ENCODE results near the gene KIF25.
"Not testable (repeated sequence)": the region's sequence is repeated elsewhere in the genome, so short reads cannot be mapped to it uniquely, and the experiment has no call there.

KIF25 gene

DNA sequence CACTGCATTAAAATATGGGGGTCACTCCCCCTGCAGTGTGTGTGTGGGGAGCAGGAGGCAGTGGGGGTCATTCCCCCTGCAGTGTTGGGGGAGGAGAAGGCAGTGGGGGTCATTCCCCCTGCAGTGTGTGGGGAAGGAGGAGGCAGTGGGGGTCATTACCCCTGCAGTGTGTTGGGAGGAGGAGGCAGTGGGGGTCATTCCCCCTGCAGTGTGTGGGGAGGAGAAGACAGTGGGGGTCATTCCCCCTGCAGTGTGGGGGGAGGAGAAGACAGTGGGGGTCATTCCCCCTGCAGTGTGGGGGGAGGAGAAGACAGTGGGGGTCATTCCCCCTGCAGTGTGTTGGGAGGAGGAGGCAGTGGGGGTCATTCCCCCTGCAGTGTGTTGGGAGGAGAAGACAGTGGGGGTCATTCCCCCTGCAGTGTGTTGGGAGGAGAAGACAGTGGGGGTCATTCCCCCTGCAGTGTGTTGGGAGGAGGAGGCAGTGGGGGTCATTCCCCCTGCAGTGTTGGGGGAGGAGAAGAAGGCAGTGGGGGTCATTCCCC lies 21.3 kb upstream of the KIF25 start:
- DNase-seq = not testable (repeated sequence)

DNA sequence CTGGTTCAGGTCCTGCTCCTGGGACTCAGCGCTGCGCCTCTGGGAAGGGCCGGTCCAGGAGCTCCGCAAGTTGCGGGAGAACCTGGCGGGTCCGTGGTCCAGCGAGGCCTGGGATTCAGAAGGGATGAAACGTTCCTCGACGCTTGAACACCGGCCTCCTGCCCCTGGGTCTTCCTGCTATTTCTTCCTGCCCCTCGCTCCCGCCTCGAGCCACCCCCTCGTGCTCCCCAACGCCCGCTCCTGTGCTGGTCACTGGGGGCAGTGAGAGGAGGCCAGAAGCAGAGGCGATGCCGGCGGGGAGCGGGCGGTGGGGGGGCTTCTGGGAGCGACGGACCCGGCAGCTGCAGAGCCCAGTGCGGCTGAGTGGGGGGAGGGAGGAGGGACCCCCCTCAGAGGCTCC lies 20.8 kb upstream of the KIF25 start:
- no peak for DNase-seq

DNA sequence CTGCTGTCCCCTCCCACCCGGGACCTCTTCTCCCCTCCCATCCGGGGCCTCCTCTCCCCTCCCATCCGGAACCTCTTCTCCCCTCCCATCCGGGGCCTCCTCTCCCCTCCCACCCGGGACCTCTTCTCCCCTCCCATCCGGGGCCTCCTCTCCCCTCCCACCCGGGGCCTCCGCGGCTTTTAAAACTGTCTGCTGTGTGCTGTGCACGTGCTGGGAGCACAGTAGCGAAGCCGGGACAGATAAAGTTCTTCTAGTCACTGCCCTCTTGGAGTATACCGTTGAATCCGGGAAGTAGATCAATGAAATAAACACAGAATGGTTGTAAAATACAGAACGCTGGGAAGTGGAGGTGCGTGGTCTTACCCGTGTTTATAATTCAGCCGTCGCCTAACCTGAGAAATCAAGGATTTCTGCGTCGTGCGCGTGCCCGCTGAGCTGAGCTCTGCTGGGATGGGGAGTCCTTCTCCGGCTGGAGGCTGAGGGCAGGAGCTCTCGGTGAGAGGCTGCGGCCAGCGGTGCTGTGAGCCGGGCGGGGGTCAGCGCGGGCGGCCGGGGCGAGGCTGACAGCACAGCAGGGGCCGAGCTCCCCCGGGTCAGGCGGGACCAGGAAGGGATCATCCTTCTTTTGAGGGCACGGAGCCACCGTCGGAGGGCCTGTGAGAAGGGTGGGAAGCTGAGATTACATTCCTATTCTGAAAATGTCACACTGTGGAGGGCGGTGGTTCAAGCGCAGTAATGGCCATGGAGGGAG lies 19.6 kb upstream of the KIF25 start:
- no peak for DNase-seq

DNA sequence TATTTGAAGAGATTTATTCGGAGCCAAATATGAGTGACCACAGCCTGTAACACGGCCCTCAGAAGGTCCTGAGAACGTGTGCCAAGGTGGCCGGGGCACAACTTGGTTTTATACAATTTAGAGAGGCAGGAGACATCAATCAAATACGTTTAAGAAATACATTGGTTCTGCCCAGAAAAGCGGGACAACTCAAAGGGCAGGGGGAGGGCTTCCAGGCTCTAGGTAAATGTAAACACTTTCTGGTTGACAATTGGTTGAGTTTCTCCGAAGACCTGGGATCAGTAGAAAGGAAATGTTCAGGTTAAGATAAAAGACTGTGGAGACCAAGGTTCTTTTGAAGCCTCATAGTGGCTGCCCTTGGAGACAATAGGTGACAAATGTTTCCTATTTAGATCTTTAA lies 18.9 kb upstream of the KIF25 start:
- DNase-seq = no peak

DNA sequence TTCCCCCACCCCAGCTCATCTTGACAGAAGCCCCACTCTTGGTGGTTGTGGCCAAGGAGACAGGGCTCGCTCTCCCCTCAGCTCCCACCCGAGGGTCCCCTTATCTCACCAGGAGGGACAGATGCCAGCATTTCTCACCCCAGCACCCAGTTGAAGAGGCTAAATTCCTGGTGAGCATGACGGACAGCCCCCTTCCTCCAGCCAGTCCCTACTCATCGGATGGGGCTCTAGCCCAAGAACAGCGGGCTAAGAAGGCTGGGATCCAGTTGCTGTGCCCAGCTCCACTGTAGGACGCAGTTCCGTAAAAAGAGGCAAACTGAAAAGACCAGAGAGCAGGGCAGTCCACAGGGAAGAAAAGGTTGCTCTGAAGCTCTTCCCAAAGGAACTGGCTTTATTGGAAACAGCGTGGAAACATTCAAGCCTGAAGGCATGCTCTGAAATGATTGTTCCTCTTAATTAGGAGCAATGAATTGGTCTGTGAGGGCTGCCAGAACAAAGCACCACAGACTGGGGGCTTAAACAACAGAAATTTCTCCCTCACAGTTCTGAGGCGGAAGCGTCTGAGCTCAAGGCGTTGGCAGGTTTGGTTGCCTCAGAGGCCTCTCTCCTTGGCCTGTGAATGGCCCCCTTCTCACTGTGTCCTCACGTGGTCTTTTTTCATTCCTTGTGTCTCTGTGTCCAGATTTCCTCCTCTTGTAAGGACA lies 17.9 kb upstream of the KIF25 start:
- DNase-seq = no peak

DNA sequence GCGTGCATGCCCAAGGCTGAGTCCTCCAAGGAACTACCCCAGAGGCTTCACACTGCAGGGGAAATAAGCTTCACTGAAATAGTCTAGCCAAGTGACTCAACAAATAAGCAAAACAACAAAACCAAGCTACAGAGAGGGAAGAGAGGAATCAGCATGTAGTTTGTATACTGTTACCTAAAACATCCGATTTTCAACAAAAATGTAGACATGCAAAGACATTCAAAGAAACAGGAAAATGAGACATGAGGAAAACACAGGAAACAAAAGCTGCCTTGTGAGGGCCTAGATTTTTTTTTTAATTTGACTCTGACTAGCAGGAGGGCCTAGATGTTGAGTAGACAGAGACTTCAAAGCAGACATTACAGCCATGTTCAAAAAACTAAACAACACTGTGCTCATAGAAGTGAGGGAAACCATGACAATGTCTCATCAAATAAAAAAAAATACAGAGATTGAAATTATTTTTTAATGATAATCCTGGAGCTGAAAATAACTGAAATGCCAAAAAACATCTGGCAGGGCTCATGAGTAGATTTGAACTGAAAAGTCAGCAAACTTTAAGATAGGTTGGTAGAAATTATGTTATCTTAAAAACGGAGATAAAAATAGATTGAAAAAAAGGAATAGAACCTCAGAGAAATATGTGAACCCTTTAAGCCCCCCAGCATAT lies 16.4 kb upstream of the KIF25 start:
- no peak for DNase-seq

DNA sequence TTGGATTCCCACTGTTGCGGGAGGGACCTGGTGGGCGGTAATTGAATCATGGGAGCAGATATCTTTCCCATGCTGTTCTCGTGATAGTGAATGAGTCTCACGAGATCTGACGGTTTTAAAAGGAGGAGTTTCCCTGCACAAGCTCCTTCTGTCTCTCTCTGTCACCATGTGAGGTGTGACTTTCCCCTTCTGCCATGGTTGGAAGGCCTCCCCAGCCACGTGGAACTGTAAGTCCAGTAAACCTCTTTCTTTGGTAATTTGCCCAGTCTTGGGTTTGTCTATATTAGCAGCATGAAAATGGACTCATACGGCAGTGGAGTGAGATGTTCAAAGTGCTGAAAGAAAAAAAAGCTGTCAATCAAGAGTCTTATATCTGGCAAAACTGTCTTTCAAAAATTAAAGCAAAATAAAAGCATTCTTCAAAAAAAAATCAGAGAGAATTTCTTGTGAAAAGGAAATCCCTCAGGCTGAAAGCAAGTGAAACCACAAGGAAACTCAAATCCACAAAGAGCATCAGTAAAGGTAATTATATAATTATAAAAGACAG lies 15.5 kb upstream of the KIF25 start:
- DNase-seq = no peak

DNA sequence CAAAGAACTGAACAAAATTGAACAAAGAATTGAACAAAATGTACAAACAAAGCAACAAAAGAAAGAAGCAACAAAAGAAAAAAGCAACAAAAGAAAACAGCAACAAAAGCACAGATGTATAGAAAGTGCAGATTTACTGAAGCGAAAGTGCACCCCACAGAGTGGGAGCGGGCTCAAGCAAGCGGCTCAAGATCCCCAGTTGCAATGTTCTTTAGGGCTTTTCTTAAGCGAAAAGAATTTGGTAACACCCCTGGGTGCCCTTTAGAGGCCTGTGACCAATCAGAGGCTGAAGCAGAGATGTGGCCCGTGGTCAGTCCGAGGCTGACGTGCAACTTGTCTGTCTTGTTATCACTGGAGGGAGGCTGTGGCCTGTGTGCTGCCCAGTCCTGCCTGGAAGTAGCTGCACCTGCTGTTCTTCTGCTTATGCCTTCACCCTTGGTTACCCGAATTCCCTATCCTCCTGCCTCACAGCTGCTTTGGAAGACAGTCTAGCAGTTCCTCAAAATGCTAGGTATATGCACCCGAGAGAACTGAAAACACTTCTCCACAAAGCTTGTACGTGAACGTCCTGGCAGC lies 13.2 kb upstream of the KIF25 start:
- DNase-seq = no peak

DNA sequence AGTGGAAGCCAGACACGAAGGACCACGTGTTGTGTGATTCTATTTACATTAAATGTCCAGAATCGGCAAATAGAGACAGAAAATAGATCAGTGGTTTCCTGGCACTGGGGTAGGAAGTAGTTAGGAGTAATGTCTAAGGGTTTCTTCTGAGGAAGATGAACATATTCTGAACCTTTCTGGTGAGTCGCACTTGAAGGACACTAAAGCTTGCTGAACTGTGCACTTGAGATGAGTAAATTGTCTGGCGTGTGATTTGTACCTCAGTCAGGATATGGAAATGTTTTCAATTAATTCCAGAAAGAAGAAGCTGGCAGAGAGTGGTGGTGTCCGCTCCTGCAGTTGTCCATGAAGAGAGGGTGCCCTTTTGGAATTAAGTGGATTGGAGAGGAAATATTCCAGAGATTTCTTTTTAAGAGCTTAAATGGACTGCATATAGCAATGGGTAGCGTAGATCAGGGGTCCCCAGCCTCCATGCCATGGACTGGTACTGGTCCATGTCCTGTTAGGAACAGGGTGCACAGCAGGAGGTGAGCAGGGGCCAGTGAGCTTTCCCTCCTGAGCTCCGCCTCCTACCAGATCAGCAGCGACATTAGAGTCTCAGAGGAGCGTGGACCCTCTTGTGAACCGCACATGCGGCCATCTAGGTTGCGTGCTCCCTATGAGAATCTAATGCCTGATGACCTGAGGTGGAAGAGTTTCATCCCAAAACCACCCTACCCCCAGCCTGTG lies 12.4 kb upstream of the KIF25 start:
- no peak for DNase-seq

DNA sequence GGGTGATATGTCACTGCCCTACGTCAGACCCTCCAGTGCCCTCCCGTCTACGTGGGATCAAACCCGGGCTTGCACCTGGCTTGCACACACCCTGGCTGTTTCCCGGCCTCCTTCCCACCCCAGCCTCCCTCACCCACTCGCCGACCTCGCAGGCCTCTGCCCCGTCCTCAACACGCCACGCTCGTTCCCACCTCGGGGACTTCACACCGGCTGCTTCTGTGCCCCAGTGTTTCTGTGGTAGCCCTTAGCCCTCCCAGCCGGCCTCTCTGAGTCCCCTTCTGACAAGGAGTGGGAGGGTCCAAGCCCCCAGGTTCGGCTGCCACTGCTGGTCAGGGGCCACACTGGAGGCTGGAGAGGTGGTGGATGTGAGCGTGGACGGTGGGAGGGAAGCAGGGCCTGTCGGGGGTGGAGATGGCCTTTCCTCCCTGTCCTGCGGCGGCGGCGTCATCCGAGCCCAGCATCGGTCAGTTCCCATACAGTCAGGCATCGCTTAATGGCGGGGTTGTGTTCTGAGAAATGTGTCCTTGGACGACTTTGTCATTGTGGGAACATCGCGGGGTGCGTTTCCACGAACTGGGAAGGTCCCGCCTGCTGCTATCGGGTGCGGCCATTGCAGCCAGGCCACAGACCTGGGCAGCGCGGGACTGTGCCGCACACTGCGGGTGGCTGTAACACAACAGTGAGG lies 11.4 kb upstream of the KIF25 start:
- DNase-seq = no peak

DNA sequence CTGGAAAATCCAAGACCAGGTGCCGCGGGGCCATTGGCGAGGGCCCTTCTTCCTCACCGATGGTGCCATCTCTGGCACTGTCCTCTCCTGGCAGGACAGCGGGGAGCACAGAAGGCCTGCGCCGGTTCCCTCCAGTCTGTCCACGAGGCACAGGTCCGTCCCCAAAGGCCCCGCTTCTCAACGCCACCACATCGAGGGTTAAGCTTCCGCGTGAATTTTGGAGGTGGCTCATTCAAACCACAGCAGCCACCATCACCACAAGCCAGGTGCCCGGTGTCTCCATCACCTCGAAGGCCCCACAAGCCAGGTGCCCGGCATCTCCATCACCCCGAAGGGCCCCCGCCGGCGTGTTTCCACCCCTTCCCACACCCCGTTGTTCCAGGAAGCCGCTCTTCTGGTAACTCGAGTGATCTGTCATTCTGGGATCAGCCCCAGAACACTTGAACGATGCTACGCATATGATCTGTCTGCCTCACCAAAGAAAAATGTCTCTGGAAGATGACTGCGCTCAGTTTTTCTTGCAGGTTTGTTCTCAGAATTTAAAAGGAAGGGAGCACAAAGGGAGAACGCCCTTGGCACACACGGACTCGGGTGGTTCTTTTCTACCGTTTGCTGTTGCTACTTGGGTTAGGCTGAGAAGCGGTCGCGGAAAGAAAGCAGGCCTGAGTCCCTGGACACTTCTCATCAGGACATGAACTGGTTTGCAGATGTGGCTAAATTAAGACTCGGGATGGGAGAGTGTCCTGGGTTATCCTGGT lies 9.9 kb upstream of the KIF25 start:
- no peak for DNase-seq

DNA sequence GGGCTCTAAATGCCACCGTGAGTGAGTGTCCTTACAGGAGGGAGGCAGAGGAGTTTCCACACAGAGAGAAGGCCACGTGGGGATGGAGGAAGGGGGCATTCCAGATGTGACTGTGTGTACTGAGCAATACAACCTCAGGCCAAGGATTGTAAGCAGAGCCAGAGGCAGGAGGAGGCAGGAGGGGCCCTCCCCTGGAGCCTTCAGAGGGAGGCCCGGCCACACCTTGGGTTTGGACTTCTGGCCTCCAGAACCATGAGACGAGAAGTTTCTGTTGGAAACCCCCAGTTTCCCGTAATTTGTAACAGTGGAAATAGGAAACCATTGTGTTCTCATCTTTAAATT lies 9.3 kb upstream of the KIF25 start:
- DNase-seq = no peak

DNA sequence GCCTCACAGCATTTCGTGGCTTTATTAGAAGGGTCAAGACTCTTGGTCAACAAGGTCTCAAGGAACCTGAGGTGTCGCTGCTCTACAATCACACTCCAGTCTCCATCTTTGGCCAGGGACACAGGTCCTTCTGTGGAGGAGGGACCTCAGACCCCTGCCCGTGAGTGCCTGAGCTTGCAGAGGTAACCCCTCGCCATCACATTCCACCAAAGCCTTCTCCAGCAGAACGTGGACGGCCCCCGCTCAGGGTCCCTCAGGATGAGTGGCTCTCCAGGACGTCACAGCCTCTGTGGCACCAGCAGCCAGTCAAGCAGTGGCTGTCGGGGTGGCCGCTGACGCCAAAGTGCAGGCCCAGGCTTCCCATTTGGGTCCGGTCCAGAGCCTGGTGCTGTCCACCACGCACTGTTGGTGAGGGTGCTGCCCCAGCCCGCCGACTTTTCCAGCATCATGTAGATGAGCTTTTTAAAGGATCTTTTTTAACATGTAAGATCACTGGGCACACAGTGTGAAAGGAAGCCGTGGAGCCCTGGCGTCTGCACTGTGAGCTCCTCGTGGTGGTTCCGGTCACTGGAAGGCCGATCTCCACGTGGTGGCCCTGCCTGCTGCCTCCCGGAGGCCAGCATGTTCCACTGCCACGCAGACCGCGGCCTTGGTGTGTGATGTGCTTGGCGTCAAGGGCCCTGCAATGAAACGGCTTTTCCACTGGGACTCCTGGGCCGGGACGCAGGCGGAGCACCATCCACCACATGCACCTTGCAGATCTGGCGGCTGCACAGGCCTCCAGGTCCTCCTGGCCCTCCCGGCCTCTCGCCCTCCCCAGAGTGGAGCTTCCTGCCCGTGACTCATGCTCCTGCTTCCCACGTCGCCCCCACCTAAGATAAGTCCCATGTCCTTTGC lies 8.3 kb upstream of the KIF25 start:
- no peak for DNase-seq

DNA sequence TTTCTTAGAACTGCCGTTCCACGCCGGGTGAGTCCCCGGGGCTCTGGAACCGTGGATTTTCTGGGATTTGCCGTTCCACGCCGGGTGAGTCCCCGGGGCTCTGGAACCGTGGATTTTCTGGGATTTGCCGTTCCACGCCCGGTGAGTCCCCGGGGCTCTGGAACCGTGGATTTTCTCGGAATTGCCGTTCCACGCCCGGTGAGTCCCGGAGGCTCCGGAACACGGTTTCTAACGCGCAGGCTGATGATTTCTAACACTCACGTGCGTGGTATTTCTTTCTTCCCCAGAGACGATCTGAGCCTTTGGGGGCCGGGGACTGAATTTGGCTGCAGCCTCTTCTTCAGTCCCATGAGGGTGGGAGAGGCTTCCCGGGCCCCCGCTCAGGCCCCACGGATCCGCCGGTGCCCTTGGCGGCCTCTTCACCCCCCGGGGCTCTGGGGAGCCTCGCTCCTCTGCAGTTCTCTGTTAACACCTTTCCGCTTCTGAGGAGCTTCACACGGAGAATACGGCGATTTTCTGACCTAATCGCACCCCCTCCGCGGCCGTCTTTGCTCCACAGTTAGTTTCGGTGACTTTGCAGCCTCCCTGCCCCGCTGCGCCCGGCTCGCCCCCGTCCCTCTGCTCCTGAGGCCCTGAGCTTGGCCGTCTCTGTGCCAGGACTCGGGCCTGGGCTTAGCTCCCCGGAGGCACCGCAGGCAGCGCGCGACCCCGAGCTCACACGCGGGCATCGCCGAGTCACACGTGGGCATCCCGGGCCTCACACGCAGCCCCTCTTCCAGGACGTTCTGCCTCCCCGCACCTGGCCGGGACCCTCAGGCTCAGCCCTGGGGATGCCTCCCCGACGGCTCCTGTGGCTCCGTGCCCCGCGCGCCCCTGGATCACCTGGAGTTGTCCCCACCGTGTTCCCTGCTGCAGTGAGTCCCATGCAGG lies 7.2 kb upstream of the KIF25 start:
- no peak for DNase-seq

DNA sequence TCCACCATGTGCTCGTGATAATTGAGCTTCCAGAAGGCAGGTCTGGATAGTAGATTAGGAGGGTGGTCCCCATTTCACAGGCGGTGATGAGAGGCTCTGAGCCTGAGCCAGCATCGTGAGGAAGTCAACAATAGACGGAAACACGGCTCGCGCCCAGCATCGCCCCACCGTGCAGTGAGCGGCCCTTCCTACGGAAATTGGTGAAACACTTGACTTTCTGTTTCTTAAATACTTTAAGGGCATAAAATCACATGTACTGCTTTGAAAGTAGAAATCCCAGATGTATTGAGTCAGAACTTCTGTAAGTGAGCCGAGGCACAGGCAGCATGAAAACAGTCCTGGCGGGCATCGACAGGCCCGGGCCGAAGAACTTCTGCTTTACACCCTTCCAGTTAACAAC lies 4.3 kb upstream of the KIF25 start:
- no peak for DNase-seq

DNA sequence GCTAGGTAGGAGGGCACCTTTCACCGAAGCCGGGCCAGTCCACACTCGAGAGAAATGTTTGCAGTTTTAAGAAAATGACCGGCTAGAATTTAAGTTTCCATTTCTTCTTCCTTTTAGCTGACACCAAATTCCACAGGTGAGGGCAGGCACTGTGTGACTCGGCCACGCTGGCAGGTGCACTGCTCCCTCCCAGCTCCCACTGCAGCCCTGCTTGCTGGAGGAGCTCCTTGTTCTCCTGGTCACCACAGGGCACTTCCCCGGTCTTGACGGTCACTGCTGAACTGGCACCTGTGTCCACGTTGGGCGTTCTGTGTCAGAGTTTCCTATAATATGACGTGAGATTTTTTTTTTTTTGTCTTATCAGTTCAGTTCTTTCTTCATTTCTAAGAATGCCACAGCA lies 3.6 kb upstream of the KIF25 start:
- no peak for DNase-seq

DNA sequence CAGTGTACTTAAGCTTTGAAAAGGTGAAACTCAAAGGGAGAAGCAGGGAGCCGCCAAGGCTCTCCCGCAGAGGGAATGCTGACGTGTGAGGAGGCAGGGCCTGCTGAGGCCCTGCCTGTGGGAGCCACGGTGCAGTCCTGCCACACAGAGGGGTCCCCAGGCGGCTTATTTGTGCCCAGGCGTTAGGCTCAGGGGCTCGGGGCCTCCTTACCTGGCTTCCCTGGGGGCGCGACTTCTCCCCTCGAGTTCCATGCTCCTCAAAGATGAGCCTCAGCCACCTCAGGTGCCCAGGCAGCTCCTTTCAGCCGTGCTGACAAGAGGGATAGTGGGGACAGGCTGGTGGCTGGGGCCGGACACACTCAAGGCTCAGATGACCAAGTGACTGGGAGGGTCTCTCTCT lies 2.2 kb upstream of the KIF25 start:
- DNase-seq = no peak

DNA sequence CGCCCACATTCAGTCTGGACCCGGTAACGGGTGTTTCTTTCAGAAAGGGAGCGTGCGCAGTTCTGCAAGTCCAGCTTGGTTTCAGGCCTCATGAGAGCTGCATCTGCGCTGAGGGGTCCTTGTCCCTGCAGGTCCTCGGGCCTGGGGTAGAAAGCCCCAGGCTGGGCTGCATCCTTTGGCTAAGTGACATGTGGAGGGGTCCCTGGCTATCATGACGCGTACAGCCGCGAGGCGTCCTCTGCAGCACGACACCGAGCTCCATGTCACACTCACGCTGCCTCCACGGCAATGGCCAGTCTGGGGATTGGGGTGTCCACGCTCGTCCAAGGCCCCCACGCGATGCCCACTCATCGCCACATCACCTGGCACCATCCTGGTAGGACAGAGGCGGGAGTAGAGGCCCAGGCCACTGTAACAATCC lies 1.7 kb upstream of the KIF25 start:
- DNase-seq = no peak
